HL-60 (cell line): ENCODE measurements around the gene FREM2.

Experiments used
- DNase-seq, 2 experiments: peaks; one replicate each; pipeline ENCODE4 v3.0.0-alpha.2; 2010 to 2020; ENCODE audit warnings: low read depth in 1 of 2, low spot score in 1 of 2
- H3K27ac ChIP-seq: fragments of 250-450 bp; sonication (Bioruptor Pico); replicated peaks from 2 replicates; pipeline ENCODE4 v1.5.1; 2020; ENCODE audit warnings: mild to moderate bottlenecking, moderate library complexity
- H3K27me3 ChIP-seq: fragments of 250-450 bp; sonication (Bioruptor Pico); 2 replicates; pipeline ENCODE4 v1.5.1; 2021; ENCODE audit warnings: mild to moderate bottlenecking, moderate library complexity; ENCODE audit not compliant: insufficient read depth, poor library complexity, severe bottlenecking
- H3K4me3 ChIP-seq: replicated peaks from 2 replicates; pipeline ENCODE4 v1.5.1; 2011; ENCODE audit warnings: mild to moderate bottlenecking, control low read depth, low read length; ENCODE audit not compliant: insufficient read depth
- GABPA ChIP-seq: IDR thresholded peaks from 2 replicates; pipeline ENCODE4 v1.6.1; 2012; ENCODE audit warnings: low read depth
- POLR2AphosphoS5 ChIP-seq: IDR thresholded peaks from 2 replicates; pipeline ENCODE4 v1.6.1; 2012; ENCODE audit warnings: low read depth
- SPI1 ChIP-seq: IDR thresholded peaks from 2 replicates; pipeline ENCODE4 v1.6.1; 2012; ENCODE audit warnings: low read depth, mild to moderate bottlenecking, borderline replicate concordance
- TF ChIP-seq, protein P1 (sequence below): IDR thresholded peaks from one replicate; pipeline ENCODE4 v1.5.1; 2011; ENCODE audit warnings: low read length, control low read depth, inconsistent platforms; ENCODE audit not compliant: insufficient read depth
- TF ChIP-seq, protein P2 (sequence below): IDR thresholded peaks from 2 replicates; pipeline ENCODE4 v1.6.1; 2012; ENCODE audit warnings: low read depth; ENCODE audit not compliant: insufficient replicate concordance

FREM2 gene

DNA sequence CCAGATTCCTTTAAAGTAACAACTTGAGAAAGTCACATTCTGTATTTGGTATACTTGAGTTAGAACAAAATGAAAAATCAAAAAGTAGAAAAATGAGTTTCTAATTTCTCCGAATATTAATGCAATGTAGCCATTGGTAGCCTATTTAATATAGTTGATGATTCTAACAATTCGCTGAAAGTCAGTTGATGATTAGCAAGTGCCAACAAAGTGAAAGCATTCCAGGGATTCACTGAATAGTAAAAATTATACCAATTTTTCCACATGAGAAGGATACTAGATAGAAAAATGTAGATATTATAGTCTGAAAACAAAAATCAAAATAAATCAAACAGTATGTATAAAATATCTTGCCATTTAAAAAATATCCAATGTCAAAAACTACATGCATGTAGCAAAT, 117.2 kb downstream of the FREM2 start:
- Histone ChIP-seq H3K4me3 (no peak overlapping the region), H3K27ac (no peak overlapping the region), H3K27me3 (peaks cover 3% of the 10 kb centered on the region)
- no peak for DNase-seq
- TF ChIP-seq, protein P1, sequence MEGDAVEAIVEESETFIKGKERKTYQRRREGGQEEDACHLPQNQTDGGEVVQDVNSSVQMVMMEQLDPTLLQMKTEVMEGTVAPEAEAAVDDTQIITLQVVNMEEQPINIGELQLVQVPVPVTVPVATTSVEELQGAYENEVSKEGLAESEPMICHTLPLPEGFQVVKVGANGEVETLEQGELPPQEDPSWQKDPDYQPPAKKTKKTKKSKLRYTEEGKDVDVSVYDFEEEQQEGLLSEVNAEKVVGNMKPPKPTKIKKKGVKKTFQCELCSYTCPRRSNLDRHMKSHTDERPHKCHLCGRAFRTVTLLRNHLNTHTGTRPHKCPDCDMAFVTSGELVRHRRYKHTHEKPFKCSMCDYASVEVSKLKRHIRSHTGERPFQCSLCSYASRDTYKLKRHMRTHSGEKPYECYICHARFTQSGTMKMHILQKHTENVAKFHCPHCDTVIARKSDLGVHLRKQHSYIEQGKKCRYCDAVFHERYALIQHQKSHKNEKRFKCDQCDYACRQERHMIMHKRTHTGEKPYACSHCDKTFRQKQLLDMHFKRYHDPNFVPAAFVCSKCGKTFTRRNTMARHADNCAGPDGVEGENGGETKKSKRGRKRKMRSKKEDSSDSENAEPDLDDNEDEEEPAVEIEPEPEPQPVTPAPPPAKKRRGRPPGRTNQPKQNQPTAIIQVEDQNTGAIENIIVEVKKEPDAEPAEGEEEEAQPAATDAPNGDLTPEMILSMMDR = no peak
- TF ChIP-seq SPI1 (no peak), GABPA (no peak), POLR2AphosphoS5 (no peak)
- TF ChIP-seq, protein P2, sequence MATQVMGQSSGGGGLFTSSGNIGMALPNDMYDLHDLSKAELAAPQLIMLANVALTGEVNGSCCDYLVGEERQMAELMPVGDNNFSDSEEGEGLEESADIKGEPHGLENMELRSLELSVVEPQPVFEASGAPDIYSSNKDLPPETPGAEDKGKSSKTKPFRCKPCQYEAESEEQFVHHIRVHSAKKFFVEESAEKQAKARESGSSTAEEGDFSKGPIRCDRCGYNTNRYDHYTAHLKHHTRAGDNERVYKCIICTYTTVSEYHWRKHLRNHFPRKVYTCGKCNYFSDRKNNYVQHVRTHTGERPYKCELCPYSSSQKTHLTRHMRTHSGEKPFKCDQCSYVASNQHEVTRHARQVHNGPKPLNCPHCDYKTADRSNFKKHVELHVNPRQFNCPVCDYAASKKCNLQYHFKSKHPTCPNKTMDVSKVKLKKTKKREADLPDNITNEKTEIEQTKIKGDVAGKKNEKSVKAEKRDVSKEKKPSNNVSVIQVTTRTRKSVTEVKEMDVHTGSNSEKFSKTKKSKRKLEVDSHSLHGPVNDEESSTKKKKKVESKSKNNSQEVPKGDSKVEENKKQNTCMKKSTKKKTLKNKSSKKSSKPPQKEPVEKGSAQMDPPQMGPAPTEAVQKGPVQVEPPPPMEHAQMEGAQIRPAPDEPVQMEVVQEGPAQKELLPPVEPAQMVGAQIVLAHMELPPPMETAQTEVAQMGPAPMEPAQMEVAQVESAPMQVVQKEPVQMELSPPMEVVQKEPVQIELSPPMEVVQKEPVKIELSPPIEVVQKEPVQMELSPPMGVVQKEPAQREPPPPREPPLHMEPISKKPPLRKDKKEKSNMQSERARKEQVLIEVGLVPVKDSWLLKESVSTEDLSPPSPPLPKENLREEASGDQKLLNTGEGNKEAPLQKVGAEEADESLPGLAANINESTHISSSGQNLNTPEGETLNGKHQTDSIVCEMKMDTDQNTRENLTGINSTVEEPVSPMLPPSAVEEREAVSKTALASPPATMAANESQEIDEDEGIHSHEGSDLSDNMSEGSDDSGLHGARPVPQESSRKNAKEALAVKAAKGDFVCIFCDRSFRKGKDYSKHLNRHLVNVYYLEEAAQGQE = no peak

DNA sequence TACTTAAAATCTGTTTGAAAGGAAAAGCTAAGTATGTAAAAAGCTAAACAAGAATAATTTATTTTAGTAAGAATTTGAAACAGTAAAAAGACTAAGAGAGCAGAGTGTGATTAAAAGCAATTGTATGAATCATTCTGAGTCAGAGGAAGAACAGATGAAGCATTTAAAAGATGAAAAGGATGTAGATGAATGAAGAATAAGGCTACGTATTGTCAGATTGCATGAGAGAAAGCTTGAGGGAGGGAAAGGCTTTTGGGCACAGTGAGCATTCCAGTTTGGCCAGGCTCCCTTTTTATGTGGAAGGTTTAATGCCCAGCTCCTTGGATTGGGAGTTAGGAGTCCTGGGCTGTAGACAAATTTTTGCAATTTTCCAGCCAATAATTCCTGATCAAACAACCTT, 117.7 kb downstream of the FREM2 start:
- Histone ChIP-seq H3K27me3 (peaks cover 3% of the 10 kb centered on the region), H3K4me3 (no peak overlapping the region), H3K27ac (no peak overlapping the region)
- no peak for DNase-seq
- TF ChIP-seq POLR2AphosphoS5 (no peak), GABPA (no peak), SPI1 (no peak)
- TF ChIP-seq, protein P2 = no peak
- TF ChIP-seq, protein P1 = no peak

DNA sequence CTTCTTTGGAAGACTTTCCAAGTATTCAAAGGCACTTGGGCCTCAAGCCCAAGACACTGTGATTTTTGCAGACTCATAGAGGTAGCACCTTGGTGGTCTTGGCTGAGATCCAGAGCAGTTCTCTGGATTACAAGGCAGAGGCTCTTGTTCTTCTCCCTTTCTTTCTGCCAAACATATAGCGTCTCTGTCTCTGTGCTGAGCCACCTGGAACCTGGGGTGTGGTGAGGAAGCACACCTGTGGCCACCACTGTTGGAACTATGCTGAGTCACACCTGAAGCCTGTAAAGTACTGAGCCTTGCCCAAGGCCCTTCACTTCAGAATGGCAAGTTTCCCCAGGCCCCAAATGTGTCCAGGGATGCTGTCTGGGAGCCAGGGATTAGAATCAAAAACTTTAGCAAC, 127.5 kb downstream of the FREM2 start:
- no peak for DNase-seq

DNA sequence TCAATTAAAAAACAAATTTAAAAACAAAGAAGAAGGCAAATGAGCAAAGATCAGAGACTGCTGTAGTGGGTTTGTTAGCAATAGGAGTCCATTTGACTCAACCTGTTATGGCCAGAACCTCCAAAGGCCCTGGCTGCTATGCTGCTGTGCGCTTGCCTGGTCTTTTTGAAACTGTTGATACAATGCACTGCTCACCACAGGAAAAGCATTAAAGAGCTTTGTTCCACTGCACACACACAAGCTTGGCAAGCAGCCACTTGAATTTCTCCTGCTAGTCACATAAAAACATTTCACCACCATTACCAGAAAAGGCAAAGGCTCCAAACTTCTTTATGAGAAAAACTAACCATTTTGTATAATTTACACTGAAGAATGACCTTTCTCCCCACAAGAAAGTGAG, 132.2 kb downstream of the FREM2 start:
- no peak overlapping the region for H3K4me3 ChIP-seq
- peaks cover 4% of the 10 kb centered on the region for H3K27me3 ChIP-seq
- DNase-seq = no peak
- TF ChIP-seq SPI1 = no peak
- TF ChIP-seq GABPA = no peak
- no peak overlapping the region for H3K27ac ChIP-seq

More for the DNA sequence above, 127.5 kb downstream of the FREM2 start:
- peaks cover 4% of the 10 kb centered on the region for H3K27me3 ChIP-seq
- H3K27ac ChIP-seq = no peak overlapping the region
- H3K4me3 ChIP-seq = no peak overlapping the region
- TF ChIP-seq SPI1 (no peak), GABPA (no peak)
- TF ChIP-seq, protein P1 = no peak

DNA sequence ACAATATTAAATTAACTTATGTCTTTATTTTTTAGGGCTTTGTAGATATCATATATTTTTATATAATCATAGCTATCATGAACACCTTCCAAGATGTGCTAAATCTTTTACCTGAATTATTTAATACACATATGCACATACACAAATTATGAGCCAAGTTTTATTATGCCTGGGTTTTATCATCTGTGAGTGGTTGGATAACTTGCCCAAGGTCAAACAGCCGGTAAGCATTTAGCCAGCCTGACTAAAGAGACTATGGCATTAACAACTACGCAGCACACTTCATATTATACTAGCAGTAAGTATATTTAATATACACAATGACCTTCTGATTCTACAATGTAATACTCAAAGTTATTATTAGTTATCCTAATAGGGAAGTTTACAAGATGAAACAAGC, 132.7 kb downstream of the FREM2 start:
- no peak for DNase-seq
- TF ChIP-seq SPI1 (no peak), POLR2AphosphoS5 (no peak), GABPA (no peak)
- TF ChIP-seq, protein P2 = no peak
- TF ChIP-seq, protein P1 = no peak
- H3K27ac ChIP-seq = no peak overlapping the region
- no peak overlapping the region for H3K4me3 ChIP-seq
- H3K27me3 ChIP-seq = peaks cover 4% of the 10 kb centered on the region
